Endothelial cell of umbilical vein (primary cell): ENCODE data around the gene GLDN. TPM values are rescaled to one million over a fixed set of nuclear protein-coding genes. Genes with fewer than 3 reads are reported as not detected.

ENCODE experiments used
- BruUV-seq: library from RNA; stranded (reverse); fragments of 400-500 nt; replicated peaks from 2 replicates; lab custom pipeline; 2021; lab: Mats Ljungman, UMichigan
- CTCF ChIA-PET: fragments of 300-600, 350-600 bp; sonication (Branson Sonifier 250); formaldehyde crosslinking; loops from one replicate; lab custom pipeline; 2021; ENCODE audit warnings: antibody characterized with exemption, inconsistent platforms; lab: Charles Lee
- POLR2A ChIA-PET: fragments of 300-600, 350-600 bp; sonication (Branson Sonifier 250); formaldehyde crosslinking; loops from one replicate; lab custom pipeline; 2021; ENCODE audit warnings: antibody characterized with exemption, inconsistent platforms; lab: Charles Lee
- DNase-seq: peaks from one replicate; pipeline ENCODE4 v3.0.0-alpha.2; 2011; ENCODE audit warnings: low read depth, low spot score
- FAIRE-seq: peaks from 2 replicates; lab custom pipeline; 2011; peaks lifted over from hg19 to GRCh38; lab: Jason Lieb, UNC
- H2AFZ ChIP-seq: 2 replicates; pipeline ENCODE4 v1.6.0; 2012; ENCODE audit warnings: low read depth, low read length, control low read depth, inconsistent platforms
- H3K27ac ChIP-seq: 2 replicates; pipeline ENCODE4 v1.5.1; 2011; ENCODE audit warnings: low read depth, mild to moderate bottlenecking, control low read depth, low read length, moderate library complexity; ENCODE audit not compliant: insufficient read depth
- H3K27me3 ChIP-seq, 2 experiments: 2 replicates each; pipeline versions ENCODE4 v1.6.0 to v1.6.1; 2011; ENCODE audit warnings: low read length in 2 of 2, mixed read lengths in 1 of 2; ENCODE audit not compliant: control insufficient read depth in 2 of 2, insufficient read depth in 2 of 2
- H3K36me3 ChIP-seq, 2 experiments: 2 replicates in 1 of 2; 3 replicates in 1 of 2; pipeline ENCODE4 v1.5.1; 2011; ENCODE audit warnings: low read length in 2 of 2, mild to moderate bottlenecking in 1 of 2, moderate library complexity in 1 of 2; ENCODE audit not compliant: control insufficient read depth in 2 of 2, insufficient read depth in 2 of 2; ENCODE audit errors: extremely low read depth in 1 of 2
- H3K4me1 ChIP-seq: 3 replicates; pipeline ENCODE4 v1.5.1; 2011; ENCODE audit warnings: mild to moderate bottlenecking, low read length; ENCODE audit not compliant: control insufficient read depth, insufficient read depth; ENCODE audit errors: extremely low read depth
- H3K4me2 ChIP-seq: 2 replicates; pipeline ENCODE4 v1.6.1; 2011; ENCODE audit warnings: low read length, control low read depth, mixed read lengths; ENCODE audit not compliant: insufficient read depth
- H3K4me3 ChIP-seq, 3 experiments: fragments of 200-600 bp in 1 of 3; sonication (generic), shearing (Covaris generic) in 1 of 3; replicated peaks in 1 of 3; 2 replicates each; pipeline ENCODE4 v1.5.1; 2011 to 2016; ENCODE audit warnings: control low read depth in 3 of 3, low read length in 3 of 3, mild to moderate bottlenecking in 2 of 3, inconsistent platforms in 1 of 3, low read depth in 1 of 3, moderate library complexity in 1 of 3; ENCODE audit not compliant: insufficient read depth in 1 of 3
- H3K79me2 ChIP-seq: 2 replicates; pipeline ENCODE4 v1.6.0; 2012; ENCODE audit warnings: low read length, inconsistent platforms; ENCODE audit not compliant: control insufficient read depth, insufficient read depth
- H3K9ac ChIP-seq: replicated peaks from 2 replicates; pipeline ENCODE3; 2011; ENCODE audit warnings: low read length, control low read depth; ENCODE audit not compliant: insufficient read depth; ENCODE audit errors: extremely low read depth
- H3K9me1 ChIP-seq: replicated peaks from 3 replicates; pipeline ENCODE4 v1.6.0; 2011; ENCODE audit warnings: mild to moderate bottlenecking, low read length; ENCODE audit not compliant: control insufficient read depth, insufficient read depth; ENCODE audit errors: extremely low read depth
- H3K9me3 ChIP-seq: replicated peaks from 2 replicates; pipeline ENCODE4 v1.5.1; 2012; ENCODE audit warnings: low read length, inconsistent platforms; ENCODE audit not compliant: control insufficient read depth, insufficient read depth
- H4K20me1 ChIP-seq: replicated peaks from 2 replicates; pipeline ENCODE3; 2011; ENCODE audit warnings: mild to moderate bottlenecking, low read length; ENCODE audit not compliant: control insufficient read depth, insufficient read depth; ENCODE audit errors: extremely low read depth
- CTCF ChIP-seq, 2 donors: IDR thresholded peaks; 1 replicate in 1 of 2; 2 replicates in 1 of 2; pipeline ENCODE4 v1.5.1; 2011; ENCODE audit warnings: low read length in 2 of 2, mild to moderate bottlenecking in 2 of 2, moderate library complexity in 2 of 2, control low read depth in 1 of 2, inconsistent platforms in 1 of 2, low read depth in 1 of 2; ENCODE audit not compliant: insufficient read depth in 1 of 2; ENCODE audit errors: extremely low read depth in 1 of 2
- EZH2 ChIP-seq: IDR thresholded peaks from 2 replicates; pipeline ENCODE4 v1.6.1; 2012; ENCODE audit warnings: borderline replicate concordance, low read depth, mild to moderate bottlenecking, moderate library complexity, low read length, inconsistent platforms; ENCODE audit not compliant: severe bottlenecking
- FOS ChIP-seq: IDR thresholded peaks from 2 replicates; pipeline ENCODE4 v1.6.1; 2011; ENCODE audit warnings: mild to moderate bottlenecking, low read length, moderate library complexity, borderline replicate concordance; ENCODE audit not compliant: insufficient read depth
- GATA2 ChIP-seq: IDR thresholded peaks from 2 replicates; pipeline ENCODE4 v1.7.0; 2011; ENCODE audit warnings: low read depth, mild to moderate bottlenecking, moderate library complexity, mixed read lengths, low read length; ENCODE audit not compliant: insufficient read length, insufficient read depth
- JUN ChIP-seq: IDR thresholded peaks from 2 replicates; pipeline ENCODE4 v1.6.1; 2011; ENCODE audit warnings: borderline replicate concordance, low read depth; ENCODE audit not compliant: insufficient read length, insufficient read depth
- MAX ChIP-seq: IDR thresholded peaks from 2 replicates; pipeline ENCODE4 v1.6.1; 2011; ENCODE audit not compliant: insufficient read depth, insufficient read length
- MYC ChIP-seq: IDR thresholded peaks from one replicate; pipeline ENCODE4 v1.6.1; 2011; ENCODE audit warnings: mild to moderate bottlenecking, low read depth, low read length
- POLR2A ChIP-seq: IDR thresholded peaks from 2 replicates; pipeline ENCODE4 v1.6.1; 2012; ENCODE audit warnings: low read depth, mild to moderate bottlenecking, control low read depth, low read length
- POLR2AphosphoS5 ChIP-seq: IDR thresholded peaks from 2 replicates; pipeline ENCODE4 v1.6.1; 2012; ENCODE audit warnings: low read depth, mild to moderate bottlenecking, control low read depth, low read length, moderate library complexity; ENCODE audit not compliant: insufficient read depth
- dilution Hi-C: fragments of 300-500 bp; cut with MboI; formaldehyde crosslinking; loops from one replicate; pipeline ENCODE4 v1.15.0; 2019; ENCODE audit warnings: low sequenced_read_pairs; ENCODE audit not compliant: extremely low pct_ligation_motif_present
- intact Hi-C: fragments of 100-400 bp; cut with micrococcal nuclease; formaldehyde crosslinking; loops from one replicate; pipeline ENCODE4 v1.10.0; 2022
- polyA plus RNA-seq, 4 experiments: library from polyadenylated mRNA; depleted of rRNA in 3 of 4; stranded (reverse) in 3 of 4; unstranded in 1 of 4; fragments of >200 nt; gene quantifications; 2 replicates each; pipeline versions ENCODE4 v1.2.1 to v1.2.3, GENCODE V29; 2011 to 2012; ENCODE audit warnings: missing spikeins in 1 of 4
- total RNA-seq: library from RNA; stranded (reverse); gene quantifications from 2 replicates; pipeline ENCODE4 v1.2.3, GENCODE V29; 2021

The GLDN gene
- total and polyA plus RNA-seq, 2 donors (not counting 3 experiments of a cell fraction or from before 2014, with no cell fraction given), result not detected

DNA sequence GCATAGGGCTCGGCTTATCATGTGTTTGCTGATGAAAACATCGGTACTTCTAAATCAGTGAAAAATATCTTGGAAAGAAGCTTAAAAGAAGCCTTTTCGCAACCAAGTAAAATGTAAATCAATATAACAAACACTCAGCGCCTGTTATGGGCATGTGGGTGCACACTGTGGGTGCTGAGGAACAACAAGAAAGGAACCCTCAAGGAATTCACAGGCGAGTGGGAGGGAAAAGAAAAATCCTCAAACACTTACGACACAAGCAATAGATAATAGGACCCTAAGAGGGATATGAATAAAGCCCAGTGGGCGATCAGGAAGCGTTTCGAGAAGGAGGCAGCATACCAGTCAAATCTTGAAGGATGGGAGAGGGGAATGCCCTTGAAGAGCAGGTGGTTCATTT is 21.9 kb downstream of the GLDN start:
- FAIRE-seq, result no peak
- BruUV-seq, result no TSS peak

More for the DNA sequence above, 21.9 kb downstream of the GLDN start:
- POLR2A ChIA-PET, result no interaction called here
- dilution Hi-C loops (no loop called here), intact Hi-C loops (no loop called here)
- Histone ChIP-seq H3K79me2 (no peaks in the 10 kb centered on the region), H3K27me3 (peaks cover 57 to 68% of the 10 kb centered on the region in 2 experiments), H4K20me1 (no peaks in the 10 kb centered on the region), H3K9me1 (no peaks in the 10 kb centered on the region), H3K9ac (no peak overlapping the region), H2AFZ (no peak overlapping the region), H3K27ac (no peak overlapping the region), H3K4me2 (no peak overlapping the region), H3K4me1 (no peaks in the 10 kb centered on the region), H3K4me3 (no peak overlapping the region), H3K9me3 (no peaks in the 10 kb centered on the region), H3K36me3 (no peaks in the 10 kb centered on the region)
- no peak for TF ChIP-seq CTCF (IDR thresholded peaks at IDR 0.05; ENCODE audit: extremely low read depth in 1 of 2, insufficient read depth in 1 of 2, low read depth in 1 of 2, low read length in 2 of 2)
- TF ChIP-seq POLR2A, result no peak
- no peak for TF ChIP-seq GATA2
- no peak for TF ChIP-seq FOS
- no peak for TF ChIP-seq JUN
- TF ChIP-seq POLR2AphosphoS5, result no peak
- TF ChIP-seq EZH2, result no peak
- no peak for TF ChIP-seq MYC
- TF ChIP-seq MAX, result no peak
- CTCF ChIA-PET, result interaction anchor here (1.8 to 2.9 kb wide), 4 partner anchors 9 to 200 kb away, joined by 5 to 9 read pairs (median 8); no protein-coding TSS in a partner anchor
- no peak for DNase-seq
